ENCODE measurements around the gene TBX19. TPM values are rescaled to one million over a fixed set of nuclear protein-coding genes. Genes with fewer than 3 reads are reported as not detected.

The TBX19 gene
- total RNA-seq: 1 to 10 TPM; 1.3 to 1.7 TPM
- long read RNA-seq, partial matches to known transcripts: 0 of 1 reads
- long read RNA-seq, other reads (novel, unspliced or antisense): 1 of 1 reads

DNA sequence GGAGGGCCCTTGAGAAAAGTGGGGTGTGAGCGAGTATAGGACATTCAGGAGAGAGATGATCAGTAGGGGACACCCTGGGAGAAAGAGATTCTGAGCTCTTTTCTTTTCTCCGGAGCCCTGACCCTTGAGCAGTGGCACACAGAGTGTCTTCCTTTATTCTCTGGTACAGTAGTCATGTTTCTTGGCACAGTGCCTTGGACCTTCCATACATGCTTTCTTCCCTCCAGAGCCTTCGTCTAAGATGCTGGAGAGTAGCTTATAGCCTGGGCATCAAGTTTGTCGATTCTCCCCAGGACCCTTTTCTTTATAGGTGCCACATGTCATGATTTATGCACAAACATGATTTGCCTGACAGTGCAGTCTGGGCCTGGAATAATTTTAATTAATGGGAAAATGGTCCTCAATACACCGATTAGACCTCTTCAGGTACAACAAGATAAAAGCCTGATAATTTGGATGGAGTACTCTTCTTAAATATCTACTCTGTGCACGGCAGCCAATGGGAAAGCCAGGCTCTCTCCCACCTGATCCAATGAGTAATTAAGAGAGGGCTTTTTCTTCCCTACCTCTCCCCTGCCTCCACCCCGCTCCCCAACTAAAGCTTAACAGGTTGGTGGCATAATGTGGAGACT lies at the start of gene TBX19:
TBX19 (plus strand) TSS at position 582 of the 632 bp plus-strand sequence. CDS start 214 bp downstream, outside the sequence.
- DNase-seq: no peak
- ATAC-seq: no peak
- intact Hi-C loops (cut with DNase I, micrococcal nuclease): no loop called here

DNA sequence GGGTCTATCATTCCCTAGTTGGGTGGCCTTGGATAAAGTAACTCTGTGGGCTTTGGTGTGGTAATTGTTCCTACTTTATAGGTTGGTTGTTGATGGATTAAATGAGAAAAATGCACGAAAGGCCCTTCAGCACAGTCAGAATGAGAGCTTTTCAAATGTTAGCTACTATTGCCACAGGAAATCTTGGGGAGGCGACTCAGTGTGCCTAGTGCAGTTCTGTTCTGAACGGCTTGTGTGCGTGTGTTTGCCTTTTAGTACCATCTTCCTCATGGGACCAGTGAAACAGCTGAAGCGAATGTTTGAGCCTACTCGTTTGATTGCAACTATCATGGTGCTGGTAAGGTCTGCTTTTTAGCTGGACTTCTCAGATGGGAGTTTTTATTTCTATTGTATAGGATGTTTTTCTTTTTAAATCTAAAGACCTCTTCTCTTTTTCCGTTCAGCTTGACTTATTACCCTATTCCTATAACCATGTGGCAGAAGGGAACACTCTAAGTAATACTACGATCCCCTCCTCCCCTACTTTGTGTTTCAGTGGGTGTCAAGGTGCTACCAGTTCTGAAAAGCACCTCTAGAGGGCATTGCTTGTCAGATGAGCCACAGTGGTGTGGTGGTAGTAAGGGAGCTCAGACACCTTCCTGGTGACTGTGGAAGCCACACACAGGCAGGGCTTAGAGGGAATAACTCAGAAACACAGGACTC lies 45.7 kb upstream of the TBX19 start:
- no peak for DNase-seq
- intact Hi-C loops (cut with DNase I, micrococcal nuclease): no loop called here
- peak; percentile 89 for ATAC-seq

DNA sequence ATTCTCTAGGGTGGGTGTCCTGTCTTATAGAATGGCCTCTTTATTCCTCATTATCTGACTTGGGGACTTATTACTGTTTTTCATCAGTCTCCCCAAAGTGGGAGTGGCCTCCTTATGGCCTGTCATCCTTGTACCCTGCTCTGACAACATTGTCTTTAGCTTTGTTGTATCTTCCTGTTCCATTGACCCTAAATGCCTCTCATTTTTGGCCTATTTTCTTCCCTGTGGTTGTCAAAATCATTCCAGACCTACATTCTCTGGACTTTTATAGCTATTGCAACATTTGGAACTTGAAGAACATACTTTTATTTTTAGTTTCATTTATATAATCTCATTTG lies 45.2 kb upstream of the TBX19 start:
- DNase-seq (no peak), ATAC-seq (peak; percentile 27)
- intact Hi-C loops (cut with DNase I, micrococcal nuclease): no loop called here

DNA sequence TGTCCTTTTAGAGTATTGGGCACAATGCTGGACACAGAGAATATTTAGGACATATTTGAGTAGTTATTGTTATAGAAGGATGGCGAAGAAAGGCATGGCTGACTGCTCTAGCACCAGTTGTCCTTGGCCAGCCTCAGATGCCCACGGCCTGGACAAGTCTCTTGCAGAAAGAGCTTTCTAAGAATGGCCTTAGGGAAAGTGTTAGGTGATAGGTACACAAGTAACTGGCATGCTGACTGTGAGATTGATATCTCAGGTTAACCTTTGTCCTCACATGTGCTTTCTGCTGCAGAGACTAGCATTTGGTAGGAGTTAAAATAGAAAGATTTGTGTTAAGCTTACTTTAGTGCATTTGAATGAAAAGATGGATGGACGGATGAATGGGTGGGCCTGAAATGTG lies 44.7 kb upstream of the TBX19 start:
- intact Hi-C loops (cut with DNase I, micrococcal nuclease): no loop called here
- ATAC-seq (peak; percentile 79), DNase-seq (no peak)

DNA sequence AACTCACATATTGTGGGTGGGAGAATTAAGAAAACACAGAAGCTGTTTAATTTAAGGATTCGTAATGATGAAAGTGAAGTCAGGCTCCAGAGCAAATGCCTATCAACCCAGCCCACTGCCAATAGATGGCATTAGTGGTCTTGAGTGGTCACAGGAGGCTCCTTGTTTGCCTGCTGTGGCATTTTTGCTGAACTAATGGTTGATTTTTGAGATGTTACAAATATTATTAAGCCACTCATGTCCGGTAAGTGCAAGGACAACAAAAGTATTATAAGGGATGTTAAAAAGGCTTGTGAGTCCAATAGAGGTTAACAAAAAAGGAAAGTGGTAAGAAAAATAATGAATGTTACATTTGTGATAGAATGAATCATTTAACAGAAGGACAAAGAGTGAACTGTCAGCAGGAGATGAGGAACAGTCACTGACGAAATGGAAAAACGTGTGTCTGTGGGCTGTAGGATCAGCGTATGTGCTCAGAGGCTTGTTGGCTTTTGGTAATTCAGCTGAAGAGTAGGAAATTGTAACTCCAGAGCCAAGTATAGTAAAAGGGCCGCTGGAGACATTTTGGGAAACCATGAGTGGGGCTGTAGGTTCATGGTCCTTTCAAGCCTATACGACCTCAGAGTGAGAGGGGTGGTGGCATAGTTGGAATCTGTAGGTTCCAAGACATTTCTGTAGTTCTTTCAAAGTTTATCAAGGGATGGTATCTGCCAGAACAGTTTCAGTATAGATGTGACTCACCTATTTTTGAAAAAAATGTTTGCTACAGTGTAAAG lies 43.7 kb upstream of the TBX19 start:
- DNase-seq (no peak), ATAC-seq (no peak)
- intact Hi-C loops (cut with DNase I, micrococcal nuclease): no loop called here

DNA sequence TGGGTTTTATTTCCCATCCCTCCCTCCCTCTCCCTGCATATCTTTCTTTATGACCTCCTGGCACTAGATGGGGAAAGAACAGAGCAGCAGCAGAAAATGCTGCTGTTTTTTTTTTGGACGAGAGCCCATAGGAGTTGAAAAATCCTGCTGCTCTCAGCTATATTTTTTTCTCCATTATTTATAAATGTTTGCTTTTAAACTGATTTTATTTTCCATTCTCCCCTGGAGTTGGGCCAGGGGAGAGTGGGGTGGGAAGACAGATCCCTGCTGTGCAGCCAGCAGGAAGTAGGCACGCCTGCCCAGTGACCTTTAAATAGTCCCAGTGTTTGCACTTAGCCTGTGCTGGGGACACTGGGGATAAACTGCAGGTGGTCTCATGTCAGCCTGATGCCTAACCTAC lies 37.5 kb upstream of the TBX19 start:
- intact Hi-C loops (cut with DNase I, micrococcal nuclease): no loop called here
- peak; percentile 65 for ATAC-seq
- DNase-seq: no peak

DNA sequence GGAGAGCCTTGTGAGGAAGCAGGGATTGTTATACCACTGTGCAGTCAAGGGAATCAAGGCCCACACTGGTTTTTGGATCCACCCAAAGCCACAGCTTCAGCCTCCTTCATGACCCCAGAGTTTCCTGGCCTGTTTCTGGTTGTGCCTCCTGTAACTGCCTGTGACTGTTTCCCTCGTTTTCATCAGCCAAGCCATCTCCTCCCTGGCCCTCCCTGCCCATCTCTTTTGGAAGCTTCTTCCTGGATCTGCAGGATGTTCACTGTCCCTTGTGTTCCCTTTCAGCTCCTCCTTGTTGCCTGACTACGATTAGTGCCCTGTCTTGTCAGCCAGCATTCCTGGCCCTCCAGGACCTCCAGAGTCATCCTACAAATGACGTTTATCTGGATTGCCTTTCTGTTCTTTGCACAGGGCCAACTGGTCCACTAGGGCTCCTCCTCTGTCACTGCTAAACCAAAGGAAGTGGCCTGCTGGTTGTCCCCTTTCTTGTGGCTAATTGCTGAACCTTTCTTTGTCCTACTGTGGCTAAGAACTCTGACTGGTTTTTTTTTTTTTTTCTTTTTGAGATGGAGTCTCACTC lies 37.0 kb upstream of the TBX19 start:
- ATAC-seq: no peak
- DNase-seq: no peak
- intact Hi-C loops (cut with DNase I, micrococcal nuclease): no loop called here

DNA sequence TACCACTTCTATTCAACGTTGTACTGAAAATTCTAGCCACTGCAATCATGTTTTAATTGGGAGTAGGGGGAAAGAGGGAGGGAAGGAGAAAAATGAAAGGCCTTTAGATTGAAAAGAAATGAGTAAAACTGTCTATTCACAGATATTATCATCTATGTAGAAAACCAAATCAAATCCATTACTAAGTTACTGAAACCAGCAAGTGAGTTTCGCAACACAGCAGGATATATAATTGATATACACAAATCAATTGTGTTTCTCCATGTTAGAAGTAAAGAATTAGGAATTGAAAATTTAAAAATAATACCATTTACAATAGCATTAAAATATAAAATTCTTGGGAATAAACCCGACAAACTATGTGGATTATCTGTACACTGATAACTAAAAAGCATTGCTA lies 35.6 kb upstream of the TBX19 start:
- intact Hi-C loops (cut with DNase I, micrococcal nuclease): no loop called here
- DNase-seq (no peak), ATAC-seq (no peak)

DNA sequence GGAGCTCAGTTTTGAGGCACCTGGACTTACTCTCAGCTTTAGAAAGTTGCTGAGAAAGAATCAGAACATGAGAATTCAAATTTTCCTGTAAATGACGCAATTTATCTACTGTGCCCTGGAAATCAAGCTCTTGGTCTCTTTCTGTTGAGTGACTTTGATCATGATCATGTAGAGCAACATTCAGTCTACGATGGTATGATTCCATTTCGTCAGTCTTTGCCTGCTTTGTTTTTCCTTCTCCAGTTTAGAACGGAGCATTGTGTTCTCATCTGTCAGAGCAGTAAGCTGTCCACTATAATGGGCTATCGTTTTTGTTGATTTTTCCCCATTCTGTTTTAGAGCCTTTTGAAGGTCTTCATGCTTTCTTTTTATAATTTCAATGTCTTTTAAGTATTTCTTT lies 34.2 kb upstream of the TBX19 start:
- intact Hi-C loops (cut with DNase I, micrococcal nuclease): no loop called here
- ATAC-seq (no peak), DNase-seq (no peak)

DNA sequence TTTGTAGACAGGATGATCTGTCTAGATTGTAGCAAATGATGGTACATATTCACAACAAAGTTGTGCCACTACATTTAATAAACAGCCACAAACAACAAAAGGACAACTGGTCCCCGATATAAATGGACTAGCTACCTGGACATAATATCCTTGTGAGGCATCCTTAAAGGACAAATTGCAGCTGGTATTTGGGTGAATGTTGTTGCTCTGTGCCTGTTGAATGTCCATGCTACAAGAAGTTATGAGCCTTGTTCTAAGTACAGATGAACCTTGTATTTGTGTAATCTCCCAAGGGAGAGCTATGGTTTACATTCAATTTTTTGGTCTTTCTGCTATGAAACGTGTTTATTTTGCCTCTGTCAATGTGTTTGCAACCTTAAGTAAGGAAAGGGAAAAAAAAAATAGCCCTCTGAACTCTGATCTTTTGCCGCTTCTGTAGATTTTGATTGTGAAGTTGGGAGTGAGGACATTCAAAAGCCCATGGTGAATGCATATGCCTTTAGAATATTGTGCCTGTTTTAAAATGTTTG lies 28.4 kb upstream of the TBX19 start:
- intact Hi-C loops (cut with DNase I, micrococcal nuclease): no loop called here
- DNase-seq (no peak), ATAC-seq (no peak)

DNA sequence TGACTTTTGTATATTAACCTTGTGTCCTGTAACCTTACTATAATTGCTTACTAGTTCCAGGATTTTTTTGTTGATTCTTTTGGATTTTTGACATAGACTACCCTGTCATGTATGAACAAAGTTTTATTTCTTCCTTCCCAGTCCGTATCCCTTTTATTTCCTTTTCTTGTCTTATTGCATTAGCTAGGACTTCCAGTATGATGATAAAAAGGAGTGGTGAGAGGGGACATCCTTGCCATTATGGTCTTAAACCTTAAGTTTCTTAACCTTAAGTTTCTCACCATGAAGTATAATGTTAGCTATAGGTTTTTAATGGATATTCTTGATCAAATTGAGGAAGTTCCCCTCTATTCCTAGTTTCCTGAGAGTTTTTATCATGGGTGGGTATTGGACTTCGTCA lies 24.5 kb upstream of the TBX19 start:
- ATAC-seq: no peak
- intact Hi-C loops (cut with DNase I, micrococcal nuclease): no loop called here
- no peak for DNase-seq

DNA sequence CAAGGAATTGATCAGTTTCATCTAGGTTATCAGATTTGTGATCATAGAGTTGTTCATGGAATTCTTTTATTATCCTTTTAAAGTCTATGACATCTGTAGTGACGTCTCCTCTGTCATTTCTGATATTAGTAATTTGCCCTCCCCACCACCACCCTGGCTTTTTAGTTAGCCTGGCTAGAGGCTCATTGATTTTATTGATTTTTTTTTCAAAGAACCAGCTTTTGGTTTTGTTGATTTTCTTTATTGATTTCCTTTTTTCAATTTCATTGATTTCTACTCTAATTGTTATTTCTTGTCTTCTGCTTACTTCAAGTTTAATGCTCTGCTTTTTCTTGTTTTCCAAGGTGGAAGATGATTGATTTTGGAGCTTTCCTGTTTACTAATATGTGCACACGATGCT lies 23.3 kb upstream of the TBX19 start:
- intact Hi-C loops (cut with DNase I, micrococcal nuclease): no loop called here
- DNase-seq (no peak), ATAC-seq (no peak)

DNA sequence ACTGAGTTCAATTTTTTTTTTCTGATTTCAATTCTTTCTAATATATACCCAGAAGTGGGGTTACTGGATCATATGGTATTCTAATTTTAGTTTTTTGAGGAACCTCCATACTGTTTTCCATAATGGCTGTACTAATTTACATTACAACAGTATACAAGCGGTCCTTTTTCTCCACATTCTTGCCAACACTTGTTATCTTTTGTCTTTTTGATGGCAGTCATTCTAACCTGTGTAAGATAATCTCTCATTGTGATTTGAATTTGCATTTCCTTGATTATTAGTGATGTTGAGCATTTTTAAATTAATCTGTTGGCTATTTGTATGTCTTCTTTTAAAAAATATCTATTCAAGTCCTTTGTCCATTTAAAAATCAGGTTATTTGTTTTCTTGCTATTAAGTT lies 21.1 kb upstream of the TBX19 start:
- ATAC-seq (no peak), DNase-seq (no peak)
- intact Hi-C loops (cut with DNase I, micrococcal nuclease): no loop called here

DNA sequence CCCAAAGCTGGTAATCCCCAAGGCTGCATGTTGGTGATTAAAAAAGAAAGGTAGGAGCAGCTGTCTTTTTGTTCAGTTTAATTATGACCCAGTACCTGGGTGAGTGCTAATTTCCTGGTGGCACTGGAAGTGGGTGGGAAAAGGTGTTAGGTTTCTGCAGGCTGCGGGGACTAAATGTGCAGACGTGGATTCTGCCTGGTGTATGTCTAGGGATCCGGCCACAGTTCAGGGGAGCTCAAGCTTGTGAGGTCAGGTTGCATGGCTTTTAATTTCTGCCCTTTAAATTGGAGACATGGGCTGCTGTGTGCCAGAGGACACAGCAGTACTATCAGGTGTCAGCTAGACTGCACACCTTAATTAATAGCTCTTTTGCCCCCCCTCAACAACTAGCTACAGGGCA lies 20.3 kb upstream of the TBX19 start:
- DNase-seq (no peak), ATAC-seq (no peak)
- intact Hi-C loops (cut with DNase I, micrococcal nuclease): no loop called here

DNA sequence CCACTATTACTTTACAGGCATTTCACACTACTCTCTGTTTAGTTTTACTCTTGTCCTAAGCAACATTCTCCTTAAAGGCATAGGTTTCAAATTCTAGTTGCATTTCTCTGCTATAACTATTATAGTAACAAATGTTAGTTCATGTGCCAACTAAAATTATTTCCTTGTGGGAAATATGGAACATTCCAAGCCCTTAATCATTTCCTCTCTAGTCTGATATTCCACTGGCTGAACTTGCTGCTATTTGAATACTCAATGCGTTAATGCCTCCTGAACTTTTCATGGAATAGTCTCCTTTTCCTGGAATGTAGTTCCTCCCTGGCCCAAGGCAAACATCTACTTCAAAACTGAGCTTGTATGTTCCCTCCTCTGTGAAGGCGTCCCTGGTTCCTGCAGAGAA lies 19.3 kb upstream of the TBX19 start:
- ATAC-seq: no peak
- DNase-seq: no peak
- intact Hi-C loops (cut with DNase I, micrococcal nuclease): no loop called here

DNA sequence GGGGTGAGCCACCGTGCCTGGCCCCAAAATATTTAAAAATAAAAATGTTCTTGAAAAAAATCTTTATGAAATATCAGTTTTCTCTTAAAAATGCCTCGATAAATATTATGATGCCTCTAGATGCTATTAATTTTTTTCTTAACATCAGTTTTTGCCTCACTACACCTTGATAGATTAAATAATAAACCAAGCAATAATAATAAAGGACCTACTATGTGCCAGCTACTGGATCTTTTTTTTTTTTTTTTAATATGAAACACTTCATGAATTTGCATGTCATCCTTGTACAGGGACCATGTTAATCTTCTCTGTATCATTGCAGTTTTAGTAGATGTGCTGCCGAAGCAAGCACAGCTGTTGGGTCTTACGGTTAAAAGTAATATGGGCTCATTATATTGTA lies 17.5 kb upstream of the TBX19 start:
- no peak for ATAC-seq
- intact Hi-C loops (cut with DNase I, micrococcal nuclease): no loop called here
- DNase-seq: no peak

DNA sequence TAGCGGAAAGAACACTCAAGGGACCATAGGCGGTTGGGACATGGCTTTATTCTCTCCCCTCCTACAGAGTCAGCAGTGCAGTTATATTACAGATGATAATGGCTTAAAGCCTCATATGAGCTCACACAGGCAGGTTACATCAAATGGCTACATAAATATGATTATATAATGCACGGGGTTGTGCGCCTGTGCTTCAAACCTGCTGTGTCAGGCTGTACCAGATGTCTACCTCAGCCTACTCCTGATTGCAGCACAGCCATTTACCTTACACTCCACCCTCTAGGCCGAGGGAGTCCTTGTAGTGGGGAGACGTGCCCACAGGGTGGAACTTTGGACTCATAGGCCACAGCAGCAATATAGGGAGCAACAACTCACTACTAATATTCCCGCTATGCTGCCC lies 16.4 kb upstream of the TBX19 start:
- intact Hi-C loops (cut with DNase I, micrococcal nuclease): no loop called here
- DNase-seq (no peak), ATAC-seq (no peak)

DNA sequence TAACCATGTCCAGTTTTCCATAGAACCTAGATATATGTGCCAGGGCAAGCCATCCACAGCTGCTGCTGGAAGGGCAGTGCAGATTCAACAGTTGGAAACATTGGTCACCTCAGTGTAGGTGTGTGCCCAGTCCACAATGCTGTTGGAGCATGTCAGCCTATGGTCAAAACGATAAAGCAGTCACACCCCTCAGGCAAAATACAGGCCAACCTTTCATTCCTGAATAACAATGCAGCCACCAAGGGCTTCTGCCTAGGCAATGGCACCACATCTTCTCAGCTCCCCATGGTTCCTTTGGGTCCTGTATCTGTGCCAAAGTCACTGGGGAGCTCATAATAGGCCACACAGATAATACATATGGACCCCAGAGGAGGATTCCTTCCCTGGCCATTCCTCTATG lies 15.1 kb upstream of the TBX19 start:
- ATAC-seq (no peak), DNase-seq (no peak)
- intact Hi-C loops (cut with DNase I, micrococcal nuclease): no loop called here

DNA sequence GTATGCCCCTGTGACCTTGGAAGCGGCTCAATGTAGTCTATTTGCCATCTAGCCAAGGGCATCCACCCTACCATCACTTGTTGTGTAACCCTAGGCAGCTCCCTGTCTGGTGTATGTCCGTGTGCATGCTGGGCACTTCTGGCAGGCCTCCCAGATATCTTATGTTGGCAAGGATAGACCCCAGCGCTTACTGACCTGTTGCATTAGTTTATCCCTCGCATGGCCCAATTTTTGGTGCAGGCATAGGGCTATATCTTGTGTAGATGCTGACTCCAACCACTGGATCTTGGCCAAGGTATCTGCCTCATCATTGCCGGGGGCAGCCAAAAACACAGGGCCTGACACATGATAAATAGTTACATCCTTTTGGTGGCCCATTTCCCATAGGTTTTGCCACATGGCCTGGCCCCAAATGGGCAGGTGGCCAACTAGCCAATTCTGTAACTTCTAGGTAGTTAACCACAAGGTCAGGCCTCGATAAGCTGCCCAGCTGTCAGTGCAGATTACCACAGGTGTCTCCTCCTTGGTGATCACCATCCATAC lies 14.0 kb upstream of the TBX19 start:
- ATAC-seq (no peak), DNase-seq (no peak)
- intact Hi-C loops (cut with DNase I, micrococcal nuclease): no loop called here
